ENCODE results near the gene ZNF638.

The ZNF638 gene

GRCh38 chr2:71458413-71459083 lies 127.0 kb downstream of the ZNF638 start:
- DNase-seq, result no peak

GRCh38 chr2:71459084-71459431 lies 127.5 kb downstream of the ZNF638 start:
- DNase-seq, result no peak

DNA sequence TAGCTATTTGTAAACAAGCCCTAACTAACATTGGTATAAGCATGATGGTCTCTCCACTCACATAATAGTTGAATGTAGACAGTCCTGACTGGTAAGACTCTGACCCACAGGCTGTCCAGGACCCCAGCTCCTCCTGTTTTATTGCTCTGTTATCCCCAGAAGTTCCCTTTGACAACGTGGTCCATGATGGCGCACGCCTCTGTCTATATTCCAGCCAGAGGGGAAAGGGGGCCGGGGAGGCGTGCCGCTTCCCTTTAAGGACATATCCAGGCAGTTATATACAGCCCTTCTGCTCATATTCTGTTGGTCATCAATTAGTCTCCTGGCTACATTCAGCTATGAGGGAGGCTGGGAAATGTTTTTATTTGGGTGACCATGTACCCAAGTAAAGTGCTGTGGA lies 128.5 kb downstream of the ZNF638 start:
- no peak for DNase-seq

DNA sequence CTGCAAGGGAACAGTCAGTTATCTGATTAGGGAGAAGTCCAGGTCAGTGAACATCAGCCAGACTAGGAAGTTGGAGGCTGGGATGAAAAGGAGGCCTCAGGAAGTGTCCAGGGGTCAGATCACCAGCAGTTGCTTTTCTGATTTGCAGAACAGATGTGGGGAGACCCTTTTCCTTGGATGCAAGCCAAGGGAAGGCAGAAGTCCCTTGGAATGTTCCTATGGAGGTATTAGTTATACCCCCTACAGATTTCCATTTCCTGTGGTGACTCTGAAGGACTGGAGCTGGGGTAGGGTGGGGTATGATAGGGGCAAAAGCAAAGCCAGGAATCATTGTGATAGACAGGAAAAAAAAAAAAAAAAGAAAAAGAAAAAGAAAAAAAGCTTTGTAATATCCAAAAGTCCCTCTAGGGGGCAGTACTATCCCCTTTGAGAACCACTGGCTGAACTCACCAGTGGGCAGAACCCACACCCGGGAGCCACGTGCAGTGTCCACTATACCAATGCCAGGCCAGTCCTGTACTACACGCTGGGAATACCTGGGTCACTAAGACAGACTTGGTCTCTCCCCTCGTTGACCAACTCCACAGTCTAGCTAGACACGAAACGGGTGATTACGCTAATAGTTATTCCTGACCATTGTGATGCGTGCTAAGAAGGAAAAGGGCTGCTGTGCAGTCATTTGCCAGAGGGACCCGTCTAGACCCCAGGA lies 129.2 kb downstream of the ZNF638 start:
- DNase-seq, result no peak

GRCh38 chr2:71461304-71461671 lies 129.7 kb downstream of the ZNF638 start:
- no peak for DNase-seq

GRCh38 chr2:71462056-71462605 lies 130.5 kb downstream of the ZNF638 start:
- DNase-seq, result no peak

GRCh38 chr2:71462641-71463341 lies 131.2 kb downstream of the ZNF638 start:
- no peak for DNase-seq

DNA sequence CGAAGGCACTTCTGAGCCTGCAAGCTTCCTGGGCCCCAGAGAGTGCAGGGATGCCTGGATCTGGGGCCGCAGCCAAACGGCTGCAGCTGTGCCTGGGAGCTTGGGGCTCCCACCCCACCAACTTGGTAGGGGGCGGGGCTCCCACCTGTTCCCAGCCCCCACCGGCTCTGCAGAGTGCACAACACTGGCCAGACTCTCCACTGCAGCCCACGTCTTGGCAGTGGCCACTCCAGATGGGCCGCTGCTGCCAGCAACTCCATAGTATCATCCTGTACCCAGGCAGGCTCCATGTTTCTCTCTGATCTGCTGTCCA lies 131.7 kb downstream of the ZNF638 start:
- no peak for DNase-seq

DNA sequence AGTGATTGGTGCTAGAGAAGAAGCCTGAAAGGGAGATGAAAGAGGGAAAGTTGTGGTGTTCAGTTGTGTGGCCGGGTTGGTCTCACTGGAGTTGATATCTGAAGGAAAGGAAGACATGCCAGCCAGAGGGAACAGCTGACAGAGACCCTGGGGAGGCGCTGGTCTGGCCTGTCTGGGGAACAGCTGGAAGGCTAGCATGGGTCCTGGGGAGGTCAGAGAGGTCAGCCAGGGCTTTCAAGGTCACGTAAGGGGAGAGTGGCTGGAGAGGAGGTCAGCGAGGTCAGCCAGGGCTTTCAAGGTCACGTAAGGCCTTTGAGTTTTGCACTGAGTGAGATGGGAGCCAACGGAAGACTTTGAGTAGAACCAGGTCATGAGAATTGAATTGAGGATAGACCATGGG lies 132.8 kb downstream of the ZNF638 start:
- DNase-seq, result no peak

DNA sequence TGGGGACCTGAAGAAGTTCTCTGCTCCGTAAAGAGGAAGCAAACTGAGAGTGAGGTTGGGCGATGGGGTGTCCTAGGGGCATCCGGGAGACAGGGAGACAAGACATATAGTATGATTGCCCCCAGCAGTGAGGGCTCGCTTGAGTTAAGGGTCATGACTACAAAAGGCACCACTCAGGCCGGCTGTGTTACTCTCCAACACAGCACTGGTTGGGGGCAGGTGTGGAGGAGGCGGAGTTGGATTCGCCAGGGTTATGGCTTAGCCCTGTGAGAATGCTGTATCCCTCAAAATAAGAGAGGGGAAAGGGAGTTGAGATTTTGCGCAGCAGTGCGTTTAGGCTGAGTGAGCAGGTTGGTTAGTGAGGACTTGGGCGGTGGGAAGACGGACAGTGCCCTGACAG lies 133.8 kb downstream of the ZNF638 start:
- DNase-seq, result no peak

GRCh38 chr2:71465961-71466300 lies 134.3 kb downstream of the ZNF638 start:
- no peak for DNase-seq

DNA sequence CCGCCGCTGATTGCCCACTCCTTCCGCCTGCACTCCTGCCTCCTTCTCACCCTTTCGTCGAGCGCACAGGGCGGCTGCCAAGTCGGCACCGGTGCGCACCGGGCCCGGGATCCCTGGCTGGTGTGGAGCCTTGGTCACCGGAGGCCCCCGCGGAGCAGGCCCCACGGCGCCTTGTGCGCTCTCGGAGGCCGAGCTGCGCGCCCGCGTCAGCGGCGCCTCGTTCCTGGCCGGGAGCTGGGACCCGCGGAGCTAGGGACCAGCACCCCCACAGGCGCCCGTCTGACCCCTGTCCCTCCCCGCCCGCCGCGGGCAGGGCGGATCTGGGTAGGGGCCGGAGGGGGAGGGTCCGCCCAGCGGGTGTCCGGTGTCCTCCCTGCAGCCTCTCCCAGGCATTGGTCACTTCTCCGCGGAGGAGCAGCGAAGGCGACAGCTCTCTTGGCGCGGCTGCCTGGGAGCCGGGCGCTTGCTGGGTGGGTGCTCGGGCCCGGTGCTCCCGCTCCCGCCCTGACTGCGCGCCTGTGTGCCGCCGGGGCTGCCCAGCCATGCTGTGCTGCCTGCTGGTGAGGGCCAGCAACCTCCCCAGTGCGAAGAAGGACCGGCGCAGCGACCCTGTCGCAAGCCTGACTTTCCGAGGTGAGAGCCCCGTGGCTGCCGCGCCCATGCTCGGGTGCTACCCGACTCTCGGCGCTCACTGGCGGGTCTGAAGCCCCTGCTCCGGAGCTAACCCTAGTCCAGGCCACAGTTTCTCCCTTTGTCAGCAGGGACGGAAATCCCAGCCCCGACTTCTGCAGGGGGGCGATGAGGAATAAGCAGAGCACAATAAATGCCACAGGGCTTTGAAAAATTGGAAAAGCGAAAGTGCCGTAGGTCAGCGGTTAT lies 135.0 kb downstream of the ZNF638 start:
- no peak for DNase-seq

DNA sequence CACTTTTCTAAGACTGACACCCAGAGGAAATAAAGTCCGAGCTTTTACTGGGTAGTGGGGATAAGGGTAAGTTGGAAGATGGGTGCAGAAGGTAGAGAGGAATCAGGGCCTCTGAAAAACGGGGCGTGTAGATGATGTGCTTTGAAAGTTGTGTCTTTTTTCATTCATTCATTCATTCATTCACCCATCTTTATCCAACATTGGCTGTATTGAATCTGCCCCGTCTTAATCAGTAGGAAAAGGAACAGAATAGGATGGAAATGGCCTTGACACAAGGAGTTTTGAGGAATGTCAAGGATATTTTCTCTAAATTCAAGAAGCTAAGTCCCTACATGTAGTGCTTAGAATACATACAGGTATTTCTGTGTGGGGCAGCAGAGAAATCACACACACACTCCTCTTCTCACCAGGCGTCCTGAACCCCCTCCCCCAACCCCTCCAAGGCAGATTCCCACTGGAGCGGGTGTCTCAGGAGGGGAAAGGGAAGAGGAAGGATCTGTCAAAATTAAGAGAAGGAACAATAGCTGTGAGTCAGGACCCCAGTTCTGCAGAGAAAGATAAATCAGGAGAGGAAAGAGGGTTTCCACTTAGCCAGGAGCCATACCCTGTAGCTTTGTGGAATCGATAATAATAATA lies 135.7 kb downstream of the ZNF638 start:
- no peak for DNase-seq

GRCh38 chr2:71468279-71469015 lies 136.9 kb downstream of the ZNF638 start:
- DNase-seq, result no peak

DNA sequence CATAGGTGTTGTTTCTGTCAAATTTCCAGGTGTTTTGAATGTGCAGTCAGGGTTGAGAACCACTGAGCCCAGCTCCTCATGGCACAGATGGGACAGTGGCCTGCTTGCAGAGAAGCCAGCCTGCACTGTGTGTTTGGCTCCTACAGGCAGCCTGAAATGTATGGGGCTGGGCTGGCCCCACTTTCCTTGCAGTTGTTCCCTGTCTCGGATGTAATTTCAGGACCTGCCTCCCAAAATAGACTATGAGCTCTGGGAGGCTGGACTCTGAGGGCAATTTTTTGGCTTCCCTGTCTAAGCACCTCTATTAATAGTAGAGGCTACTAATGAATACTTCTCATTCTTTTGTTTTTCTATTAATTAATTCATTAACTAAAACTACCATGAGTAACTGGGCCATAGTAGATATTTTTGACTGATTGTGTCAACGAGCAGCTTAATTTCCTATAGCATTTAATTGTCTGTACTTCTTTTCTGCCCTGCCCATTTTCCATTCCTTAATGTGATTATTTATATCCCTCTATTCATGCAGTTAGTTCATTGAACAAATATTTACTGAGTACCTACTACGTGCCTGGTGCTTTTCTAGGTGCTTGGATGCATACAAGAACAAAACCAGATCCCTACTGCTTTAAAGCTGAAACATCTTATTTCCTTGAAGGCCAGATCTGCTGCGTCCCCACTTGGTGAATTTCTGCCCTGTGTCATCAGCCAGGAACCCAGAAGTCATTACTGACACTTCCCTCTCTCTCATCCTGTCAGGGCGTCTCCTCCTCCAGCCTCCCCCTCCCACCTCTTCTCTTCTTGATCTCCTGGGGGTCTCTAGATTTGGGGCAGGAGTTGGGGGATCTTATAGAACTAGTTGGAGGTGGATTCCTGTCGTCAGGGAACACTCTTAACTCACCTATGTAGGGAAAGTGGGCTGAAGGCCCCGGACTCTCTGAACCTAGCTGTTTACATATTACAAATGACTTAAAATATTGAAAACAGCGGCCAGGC lies 138.1 kb downstream of the ZNF638 start:
- DNase-seq, result no peak

DNA sequence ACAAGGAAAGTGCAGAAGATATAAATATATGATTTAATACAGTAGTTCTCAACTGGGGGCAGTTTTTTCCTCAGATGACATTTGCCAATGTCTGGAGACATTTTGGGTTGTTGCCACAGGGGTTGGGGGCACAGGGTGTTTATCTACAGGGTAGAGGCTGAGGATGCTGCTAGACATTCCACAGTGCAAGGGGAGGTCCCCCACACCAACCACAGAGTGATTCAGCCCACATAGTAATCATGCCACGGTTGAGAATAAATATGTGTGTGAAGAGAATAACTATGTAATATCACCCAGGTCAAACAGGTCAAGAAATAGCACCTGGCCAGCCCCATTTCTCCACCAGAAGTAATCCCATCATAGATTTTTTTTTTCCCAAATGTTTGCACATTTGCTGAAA lies 139.7 kb downstream of the ZNF638 start:
- DNase-seq, result peak; percentile 27

GRCh38 chr2:71472019-71472418 lies 140.4 kb downstream of the ZNF638 start:
- DNase-seq, result no peak

DNA sequence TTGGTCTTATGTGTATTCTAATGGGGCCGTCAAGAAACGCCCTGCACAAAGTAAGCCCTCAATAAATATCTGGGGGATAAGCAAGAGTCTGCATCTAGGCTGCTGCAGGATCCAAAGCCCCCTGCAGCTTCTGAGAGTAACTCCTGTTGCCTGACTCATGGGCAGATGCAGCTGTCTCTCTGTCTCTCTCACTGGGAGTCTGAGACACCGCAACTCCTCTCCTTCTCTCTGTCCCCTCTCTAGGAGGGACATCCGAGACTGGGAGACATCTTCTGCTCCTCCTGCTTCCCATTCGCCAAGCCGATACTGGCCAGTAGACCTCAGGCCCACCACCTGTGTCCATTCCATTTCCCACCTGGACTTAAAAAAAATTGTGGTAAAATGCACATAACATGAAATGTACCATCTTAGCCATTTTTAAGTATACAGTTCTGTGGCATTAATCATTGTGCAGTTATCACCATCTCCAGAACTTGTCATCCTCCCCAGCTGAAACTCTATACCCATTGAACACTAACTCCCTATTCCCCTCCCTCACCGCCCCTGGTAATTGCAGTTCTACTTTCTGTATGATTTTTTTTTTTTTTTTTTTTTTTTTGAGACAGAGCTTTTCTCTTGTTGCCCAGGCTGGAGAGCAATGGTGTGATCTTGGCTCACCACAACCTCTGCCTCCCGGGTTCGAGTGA lies 141.9 kb downstream of the ZNF638 start:
- no peak for DNase-seq

DNA sequence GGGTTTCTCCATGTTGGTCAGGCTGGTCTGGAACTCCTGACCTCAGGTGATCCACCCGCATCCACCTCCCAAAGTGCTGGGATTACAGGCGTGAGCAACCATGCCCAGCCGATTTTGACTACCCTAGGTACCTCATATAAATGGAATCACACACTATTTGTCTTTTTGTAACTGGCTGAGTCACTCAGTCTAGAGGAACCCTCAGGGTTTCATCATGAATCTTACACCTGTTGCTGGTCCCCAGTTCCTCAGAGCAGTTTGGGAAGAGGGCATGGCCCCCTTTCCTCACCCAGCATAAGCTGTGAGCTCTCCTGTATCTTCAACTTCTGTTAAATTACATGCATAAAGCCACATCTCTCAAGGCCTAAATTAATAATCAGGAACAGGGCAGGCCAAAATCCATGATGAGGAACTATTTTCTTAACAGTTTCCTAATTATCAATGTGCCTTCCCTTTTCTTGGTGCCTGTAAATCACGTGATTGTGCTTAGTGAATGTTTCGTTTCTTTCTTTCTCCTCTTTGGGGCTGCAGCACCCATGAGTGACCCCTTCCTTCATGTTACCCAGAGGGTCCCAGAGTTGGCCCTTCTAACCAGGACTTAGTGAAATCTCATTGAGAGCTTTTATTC lies 142.6 kb downstream of the ZNF638 start:
- DNase-seq, result no peak
